SH-SY5Y (cell line): ENCODE results near the gene TPST2.

Experiments
- GATA2 ChIP-seq: IDR thresholded peaks from 2 replicates; pipeline ENCODE4 v1.6.1; 2011; ENCODE audit warnings: mild to moderate bottlenecking, low read depth, low read length
- GATA3 ChIP-seq: IDR thresholded peaks from 2 replicates; pipeline ENCODE4 v1.6.1; 2011; ENCODE audit warnings: low read depth, mild to moderate bottlenecking, low read length, moderate library complexity

Gene TPST2

DNA sequence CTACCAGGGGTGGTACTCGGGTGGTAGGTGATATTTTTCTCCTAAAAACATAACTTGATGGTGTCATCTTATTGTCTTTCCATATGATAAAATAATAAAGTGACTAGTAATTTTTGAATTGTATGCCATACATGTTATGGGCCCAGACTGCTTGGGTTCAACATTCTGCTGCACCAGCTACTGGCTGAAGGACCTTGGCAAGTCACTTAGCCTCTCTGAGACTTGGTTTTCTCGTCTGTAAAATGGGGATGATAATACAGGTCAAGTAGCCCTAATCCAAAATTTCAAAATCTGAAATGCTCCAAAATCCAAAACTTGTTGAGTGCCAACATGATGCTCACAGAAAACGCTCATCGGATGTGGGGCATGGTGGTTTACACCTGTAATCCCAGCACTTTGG lies 42.1 kb downstream of the TPST2 start:
- no peak for TF ChIP-seq GATA3
- no peak for TF ChIP-seq GATA2

DNA sequence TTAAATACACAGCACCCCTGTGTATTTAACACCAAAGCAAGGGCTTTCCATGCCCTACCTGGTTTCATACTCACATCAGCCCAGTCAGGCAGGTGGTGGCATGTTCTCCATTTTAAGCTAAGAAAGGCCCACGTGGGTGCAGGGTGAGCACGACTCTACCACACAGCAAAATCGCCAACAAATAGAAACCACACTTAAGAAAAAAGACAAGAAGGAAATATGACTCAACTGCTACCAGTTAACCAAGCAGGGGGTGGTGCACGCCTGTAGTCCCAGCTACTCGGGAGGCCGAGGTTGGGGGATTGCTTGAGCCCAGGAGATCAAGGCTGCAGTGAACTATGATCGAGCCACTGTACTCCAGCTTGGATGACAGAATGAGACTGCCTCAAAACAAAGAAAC lies 42.5 kb downstream of the TPST2 start:
- TF ChIP-seq GATA3: no peak
- TF ChIP-seq GATA2: no peak

DNA sequence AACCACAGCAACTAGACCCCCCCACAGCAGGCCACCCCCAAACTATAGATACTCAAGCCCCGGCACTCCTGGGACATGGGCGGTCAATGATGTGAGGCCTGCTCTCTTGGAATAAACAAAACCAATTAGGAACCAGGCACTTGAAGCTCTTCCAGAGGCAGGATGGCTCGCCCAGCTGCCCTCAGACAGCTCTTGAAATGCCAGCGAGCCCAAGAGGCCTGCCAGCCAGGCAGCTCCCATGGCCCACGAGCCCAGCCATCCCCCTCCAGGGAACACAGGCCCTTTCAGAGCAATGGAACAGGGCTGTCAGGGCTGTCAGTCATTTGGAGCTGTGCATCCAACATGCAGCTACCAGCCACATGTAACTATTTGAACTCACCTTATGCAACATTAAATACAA lies 43.6 kb downstream of the TPST2 start:
- TF ChIP-seq GATA2 (no peak), GATA3 (no peak)

GRCh38 chr22:26545827-26546226 lies 44.1 kb downstream of the TPST2 start:
- TF ChIP-seq GATA3 (no peak), GATA2 (no peak)

DNA sequence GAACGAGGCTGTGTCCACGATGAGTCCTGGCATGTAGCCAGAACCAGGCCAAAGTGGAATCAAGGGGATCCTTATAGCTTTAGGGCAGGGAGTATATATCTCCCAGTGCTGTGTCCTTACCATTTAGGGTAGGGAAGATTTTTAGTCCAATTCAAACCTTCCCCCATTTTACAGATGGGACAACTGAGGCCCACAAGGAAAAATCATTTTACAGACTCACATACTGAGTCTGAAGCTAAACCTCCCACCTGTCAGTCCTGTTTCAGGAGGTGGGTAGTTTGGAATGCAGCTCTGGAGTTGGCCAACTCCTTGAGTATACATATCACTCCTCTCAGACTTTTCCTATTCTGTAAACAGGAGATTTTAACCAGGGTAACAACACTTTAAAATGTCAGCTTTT lies 44.5 kb downstream of the TPST2 start:
- TF ChIP-seq GATA3: no peak
- no peak for TF ChIP-seq GATA2

DNA sequence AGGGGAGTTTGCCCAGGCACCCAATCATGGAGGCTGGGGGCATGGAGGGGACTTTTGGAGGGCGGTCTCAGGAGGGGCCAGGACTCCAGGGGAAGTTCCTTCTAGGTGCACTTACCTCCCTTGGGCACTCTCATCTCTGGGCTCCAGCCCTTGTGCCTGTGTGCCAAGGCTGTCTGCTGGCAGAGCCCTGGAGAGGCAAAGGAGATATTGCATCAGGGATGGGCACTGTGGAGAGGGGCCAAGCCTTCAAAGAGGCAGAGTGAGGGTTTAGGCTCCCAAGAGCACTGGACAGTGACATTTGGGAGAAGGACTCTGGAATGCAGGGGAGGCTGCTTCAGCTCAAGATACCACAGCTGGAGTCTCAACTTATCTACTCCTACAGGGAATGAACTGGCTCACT lies 45.4 kb downstream of the TPST2 start:
- TF ChIP-seq GATA3: no peak
- no peak for TF ChIP-seq GATA2

DNA sequence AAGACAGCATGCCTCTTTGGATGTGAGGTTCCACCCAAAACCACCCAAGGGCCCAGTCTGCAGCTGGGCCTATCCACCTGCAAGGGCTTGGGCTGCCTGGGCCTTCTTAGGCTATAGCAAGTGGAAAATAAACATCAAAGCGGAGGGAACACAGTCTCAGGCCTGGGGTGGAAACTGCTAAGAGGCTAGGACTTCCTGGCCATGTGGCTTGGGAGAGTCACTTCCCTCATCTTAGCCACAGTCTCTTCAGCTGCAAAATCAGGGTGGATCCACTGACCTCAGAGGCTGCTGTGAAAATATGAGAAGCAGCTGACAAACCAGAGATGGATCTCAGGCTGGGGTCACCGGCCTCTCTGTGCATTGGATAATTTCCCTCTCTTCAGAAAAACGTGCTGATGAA lies 47.1 kb downstream of the TPST2 start:
- TF ChIP-seq GATA2 (no peak), GATA3 (no peak)

DNA sequence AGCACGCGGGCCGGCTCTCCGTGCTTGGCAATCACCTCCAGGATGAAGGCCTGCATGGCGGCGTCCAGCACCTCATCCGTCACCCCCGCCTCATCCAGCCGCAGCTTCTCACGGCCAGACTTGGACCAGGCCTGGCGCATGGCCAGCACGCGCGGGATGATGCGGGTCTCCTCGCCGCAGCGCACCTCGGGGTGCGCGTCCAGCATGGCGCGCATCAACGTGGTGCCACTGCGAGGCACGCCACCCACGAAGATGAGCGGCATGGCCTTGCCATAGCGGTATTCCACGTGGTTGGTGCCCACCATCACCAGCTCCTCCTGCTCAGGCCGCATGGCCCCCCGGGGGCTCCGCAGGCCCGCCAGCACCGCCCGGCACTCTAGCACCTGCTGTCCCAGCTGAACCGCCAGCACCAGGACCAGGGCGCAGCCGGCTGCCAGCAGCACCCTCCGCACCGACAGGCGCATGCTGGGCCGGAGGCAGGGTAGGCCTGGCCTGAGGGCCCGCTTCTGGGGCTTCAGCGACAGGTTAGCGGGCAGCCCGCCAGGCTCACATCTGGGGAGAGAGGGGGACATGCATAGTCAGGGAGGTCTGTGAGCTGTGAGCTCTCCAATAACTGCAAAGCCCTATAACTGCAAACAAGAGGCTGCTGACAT lies 48.6 kb downstream of the TPST2 start:
- no peak for TF ChIP-seq GATA3
- no peak for TF ChIP-seq GATA2

GRCh38 chr22:26540119-26540518 lies 49.8 kb downstream of the TPST2 start:
- TF ChIP-seq GATA2 (no peak), GATA3 (no peak)

GRCh38 chr22:26536762-26537134 lies 53.2 kb downstream of the TPST2 start:
- TF ChIP-seq GATA3 (no peak), GATA2 (no peak)

GRCh38 chr22:26536056-26536761 lies 53.7 kb downstream of the TPST2 start:
- TF ChIP-seq GATA3: no peak

- TF ChIP-seq GATA3 (no peak), GATA2 (no peak)
Measured at GRCh38 chr22:26535603-26535908, 54.4 kb downstream of the TPST2 start.

- no peak for TF ChIP-seq GATA3
- TF ChIP-seq GATA2: no peak
Measured at GRCh38 chr22:26534874-26535602, 54.9 kb downstream of the TPST2 start.

- TF ChIP-seq GATA3 (no peak), GATA2 (no peak)
Measured at GRCh38 chr22:26534171-26534855, 55.6 kb downstream of the TPST2 start.

GRCh38 chr22:26529345-26529744 lies 60.6 kb downstream of the TPST2 start:
- no peak for TF ChIP-seq GATA3
- TF ChIP-seq GATA2: no peak
